Measurements from ENCODE around the gene COMMD7.

COMMD7 gene

GRCh38 chr20:32681175-32682084, 61.8 kb downstream of the COMMD7 start:
- H3K36me3 Mint-ChIP-seq (ENCODE audit: low read depth): no peaks in the 10 kb centered on the region
- H3K4me1 Mint-ChIP-seq (ENCODE audit: low read depth): peaks cover 13% of the 10 kb centered on the region
- DNase-seq: no peak
- H3K9me3 Mint-ChIP-seq: no peaks in the 10 kb centered on the region
- H3K27ac Mint-ChIP-seq: no peak overlapping the region
- H3K4me3 Mint-ChIP-seq: no peak overlapping the region
- no peaks in the 10 kb centered on the region for H3K27me3 Mint-ChIP-seq

- Mint-ChIP-seq H3K27me3 (no peaks in the 10 kb centered on the region), H3K36me3 (ENCODE audit: low read depth) (no peaks in the 10 kb centered on the region), H3K4me3 (no peak overlapping the region), H3K4me1 (ENCODE audit: low read depth) (peaks cover 13% of the 10 kb centered on the region), H3K27ac (peak overlapping the region; percentile 2), H3K9me3 (no peaks in the 10 kb centered on the region)
- DNase-seq: no peak
Measured at GRCh38 chr20:32680544-32681174, 62.6 kb downstream of the COMMD7 start.

- DNase-seq: no peak
- H3K36me3 Mint-ChIP-seq (ENCODE audit: low read depth): no peaks in the 10 kb centered on the region
- no peak overlapping the region for H3K4me3 Mint-ChIP-seq
- no peaks in the 10 kb centered on the region for H3K27me3 Mint-ChIP-seq
- no peak overlapping the region for H3K27ac Mint-ChIP-seq
- H3K9me3 Mint-ChIP-seq: no peaks in the 10 kb centered on the region
- H3K4me1 Mint-ChIP-seq (ENCODE audit: low read depth): peaks cover 15% of the 10 kb centered on the region
Measured at GRCh38 chr20:32678948-32679347, 64.3 kb downstream of the COMMD7 start.

GRCh38 chr20:32675223-32675975, 67.9 kb downstream of the COMMD7 start:
- H3K9me3 Mint-ChIP-seq: no peaks in the 10 kb centered on the region
- H3K4me1 Mint-ChIP-seq (ENCODE audit: low read depth): peaks cover 18% of the 10 kb centered on the region
- DNase-seq: no peak
- H3K4me3 Mint-ChIP-seq: no peak overlapping the region
- H3K27ac Mint-ChIP-seq: no peak overlapping the region
- no peaks in the 10 kb centered on the region for H3K27me3 Mint-ChIP-seq
- no peaks in the 10 kb centered on the region for H3K36me3 Mint-ChIP-seq (ENCODE audit: low read depth)

GRCh38 chr20:32674362-32674789, 68.9 kb downstream of the COMMD7 start:
- Mint-ChIP-seq H3K27ac (no peak overlapping the region), H3K4me3 (no peak overlapping the region), H3K9me3 (no peaks in the 10 kb centered on the region), H3K4me1 (ENCODE audit: low read depth) (peaks cover 18% of the 10 kb centered on the region), H3K36me3 (ENCODE audit: low read depth) (no peaks in the 10 kb centered on the region), H3K27me3 (no peaks in the 10 kb centered on the region)
- peak; percentile 74 for DNase-seq

GRCh38 chr20:32672982-32673851, 70.0 kb downstream of the COMMD7 start:
- Mint-ChIP-seq H3K4me1 (ENCODE audit: low read depth) (peaks cover 18% of the 10 kb centered on the region), H3K36me3 (ENCODE audit: low read depth) (no peaks in the 10 kb centered on the region), H3K9me3 (no peaks in the 10 kb centered on the region), H3K4me3 (no peak overlapping the region), H3K27me3 (no peaks in the 10 kb centered on the region), H3K27ac (peak overlapping the region; percentile 70)
- peak; percentile 65 for DNase-seq

GRCh38 chr20:32672394-32672981, 70.8 kb downstream of the COMMD7 start:
- Mint-ChIP-seq H3K9me3 (no peaks in the 10 kb centered on the region), H3K4me1 (ENCODE audit: low read depth) (peaks cover 16% of the 10 kb centered on the region), H3K36me3 (ENCODE audit: low read depth) (no peaks in the 10 kb centered on the region), H3K4me3 (no peak overlapping the region), H3K27ac (peak overlapping the region; percentile 70), H3K27me3 (no peaks in the 10 kb centered on the region)
- DNase-seq: no peak

- H3K9me3 Mint-ChIP-seq: no peaks in the 10 kb centered on the region
- H3K27me3 Mint-ChIP-seq: no peaks in the 10 kb centered on the region
- H3K4me3 Mint-ChIP-seq: no peak overlapping the region
- DNase-seq: no peak
- H3K36me3 Mint-ChIP-seq (ENCODE audit: low read depth): no peaks in the 10 kb centered on the region
- H3K27ac Mint-ChIP-seq: no peak overlapping the region
- peaks cover 15% of the 10 kb centered on the region for H3K4me1 Mint-ChIP-seq (ENCODE audit: low read depth)
Measured at GRCh38 chr20:32670773-32671455, 72.4 kb downstream of the COMMD7 start.

- Mint-ChIP-seq H3K4me1 (ENCODE audit: low read depth) (peaks cover 3% of the 10 kb centered on the region), H3K9me3 (no peaks in the 10 kb centered on the region), H3K36me3 (ENCODE audit: low read depth) (no peaks in the 10 kb centered on the region), H3K4me3 (no peak overlapping the region), H3K27me3 (no peaks in the 10 kb centered on the region), H3K27ac (no peak overlapping the region)
- no peak for DNase-seq
Measured at GRCh38 chr20:32667027-32667426, 76.2 kb downstream of the COMMD7 start.

- no peak for DNase-seq
- Mint-ChIP-seq H3K4me3 (no peak overlapping the region), H3K27ac (no peak overlapping the region), H3K4me1 (ENCODE audit: low read depth) (peaks cover 3% of the 10 kb centered on the region), H3K36me3 (ENCODE audit: low read depth) (no peaks in the 10 kb centered on the region), H3K27me3 (no peaks in the 10 kb centered on the region), H3K9me3 (peaks cover 8% of the 10 kb centered on the region)
Measured at GRCh38 chr20:32664678-32665159, 78.5 kb downstream of the COMMD7 start.

- no peak for DNase-seq
- peaks cover 8% of the 10 kb centered on the region for H3K9me3 Mint-ChIP-seq
- peaks cover 3% of the 10 kb centered on the region for H3K4me1 Mint-ChIP-seq (ENCODE audit: low read depth)
- no peaks in the 10 kb centered on the region for H3K36me3 Mint-ChIP-seq (ENCODE audit: low read depth)
- no peaks in the 10 kb centered on the region for H3K27me3 Mint-ChIP-seq
- H3K27ac Mint-ChIP-seq: no peak overlapping the region
- no peak overlapping the region for H3K4me3 Mint-ChIP-seq
Measured at GRCh38 chr20:32664012-32664677, 79.1 kb downstream of the COMMD7 start.

GRCh38 chr20:32663335-32664011, 79.8 kb downstream of the COMMD7 start:
- H3K27me3 Mint-ChIP-seq: no peaks in the 10 kb centered on the region
- peaks cover 3% of the 10 kb centered on the region for H3K4me1 Mint-ChIP-seq (ENCODE audit: low read depth)
- H3K36me3 Mint-ChIP-seq (ENCODE audit: low read depth): no peaks in the 10 kb centered on the region
- H3K27ac Mint-ChIP-seq: no peak overlapping the region
- no peak for DNase-seq
- no peak overlapping the region for H3K4me3 Mint-ChIP-seq
- peaks cover 8% of the 10 kb centered on the region for H3K9me3 Mint-ChIP-seq
